Ammon's horn (tissue), 1 donor: ENCODE results near the gene KATNB1.
"Not testable (repeated sequence)": the region's sequence is repeated elsewhere in the genome, so short reads cannot be mapped to it uniquely, and the experiment has no call there.

Source experiments
- DNase-seq: peaks from one replicate; pipeline ENCODE4 v3.0.0-alpha.2; 2016; ENCODE audit warnings: low spot score

KATNB1 gene

DNA sequence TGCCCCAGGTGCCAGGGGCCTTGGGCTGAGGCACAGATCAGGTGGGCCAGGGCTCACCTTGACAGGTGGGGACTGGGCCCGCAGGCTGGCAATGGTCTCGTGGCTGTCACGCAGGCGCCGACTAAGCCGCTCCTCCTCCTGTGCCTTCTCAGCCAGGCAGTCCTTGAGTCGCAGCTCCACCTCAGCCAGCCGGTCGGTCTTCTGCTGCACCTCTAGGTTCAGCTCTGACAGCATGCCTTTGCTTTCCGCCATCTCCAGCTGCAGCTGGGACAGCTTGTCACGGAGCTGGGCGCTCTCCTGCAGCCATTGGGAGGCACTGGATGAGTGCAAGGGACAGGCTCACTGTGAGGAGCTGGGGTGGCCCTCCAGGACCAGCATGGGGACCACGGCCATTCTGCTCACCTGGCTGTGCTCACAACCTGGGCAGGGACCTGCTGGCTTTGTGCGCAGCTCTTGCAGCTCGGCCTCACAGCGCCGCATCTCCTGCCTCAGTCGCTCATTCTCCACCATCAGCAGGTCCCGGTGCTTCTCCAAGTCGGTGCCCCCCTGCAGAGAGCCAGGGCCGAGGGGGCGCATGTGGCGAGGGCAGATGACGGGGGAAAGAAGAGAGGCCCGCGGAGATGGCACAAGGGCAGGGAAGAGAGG is 35.7 kb downstream of the KATNB1 start:
- no peak for DNase-seq

DNA sequence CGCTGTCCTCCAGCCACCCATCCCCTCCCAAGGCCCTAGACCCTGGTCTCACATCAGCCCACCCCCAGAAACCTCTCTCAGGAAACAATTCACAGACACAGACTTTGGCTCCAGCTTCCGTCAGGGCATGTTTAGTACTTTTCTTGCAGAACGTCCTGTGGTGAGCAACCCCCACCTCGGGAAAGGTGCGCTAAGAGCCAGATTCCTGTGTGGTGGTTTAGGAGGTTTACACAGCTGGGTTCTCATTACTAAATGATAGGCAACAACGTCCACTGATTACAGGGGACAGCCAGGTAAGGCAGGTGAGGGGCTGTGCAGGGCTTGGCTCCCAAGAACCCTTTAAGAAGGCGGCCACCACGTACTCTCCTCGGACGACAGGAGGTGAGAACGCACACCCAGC is 37.4 kb downstream of the KATNB1 start:
- no peak for DNase-seq

DNA sequence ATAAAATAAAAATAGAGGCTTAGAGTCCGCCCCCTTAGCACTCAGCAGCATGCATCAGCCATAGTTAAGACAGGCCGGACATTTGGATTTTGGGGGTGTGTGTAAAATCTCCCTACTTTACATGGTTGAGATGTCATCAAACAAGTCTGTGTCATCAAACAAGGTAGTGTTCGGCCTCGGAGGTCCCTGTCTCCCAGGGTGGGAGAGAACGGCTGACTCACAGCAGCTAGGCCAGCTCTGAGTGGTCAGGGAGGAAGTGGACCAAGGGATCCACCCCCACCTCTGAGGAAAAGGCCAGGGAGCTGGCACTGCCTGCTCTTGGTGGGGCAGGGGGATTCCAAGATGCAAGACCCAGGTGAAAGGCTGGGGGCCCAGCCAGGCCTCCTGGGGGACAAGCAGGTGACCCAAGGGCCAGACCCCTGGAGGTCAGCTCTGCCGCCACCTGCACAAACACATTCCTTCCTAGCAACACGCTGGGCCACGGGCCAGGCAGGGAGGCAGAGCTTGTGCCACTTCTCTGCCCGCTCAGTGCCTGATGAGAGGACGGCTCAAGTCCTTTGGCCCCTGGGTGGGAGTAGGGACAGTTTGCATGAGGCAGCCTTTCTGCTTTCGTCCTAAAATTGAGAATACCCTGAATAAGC is 38.2 kb downstream of the KATNB1 start:
- DNase-seq, result no peak

- no peak for DNase-seq
Measured at GRCh38 chr16:57774705-57775285, 39.2 kb downstream of the KATNB1 start.

- peak; percentile 82 for DNase-seq
Measured at GRCh38 chr16:57775661-57776469, 40.3 kb downstream of the KATNB1 start.

- DNase-seq, result no peak
Measured at GRCh38 chr16:57778658-57779057, 43.1 kb downstream of the KATNB1 start.

DNA sequence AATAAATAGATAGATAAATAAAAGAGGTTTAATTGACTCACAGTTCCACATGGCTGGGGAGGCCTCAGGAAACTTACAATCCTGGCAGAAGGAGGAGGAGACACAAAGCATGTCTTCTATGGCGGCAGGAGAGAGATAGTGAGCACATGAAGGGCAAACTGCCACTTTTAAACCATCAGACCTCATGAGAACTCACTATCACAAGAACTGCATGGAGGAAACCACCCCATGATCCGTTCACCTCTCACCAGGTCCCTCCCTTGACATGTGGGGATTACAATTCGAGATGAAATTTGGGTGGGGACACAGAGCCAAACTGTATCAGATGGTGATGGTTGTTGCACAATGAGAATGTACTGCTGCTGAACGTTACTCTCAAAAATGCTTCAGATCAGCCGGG is 44.3 kb downstream of the KATNB1 start:
- not testable (repeated sequence) for DNase-seq

- DNase-seq, result no peak
Measured at GRCh38 chr16:57781349-57781740, 45.8 kb downstream of the KATNB1 start.

DNA sequence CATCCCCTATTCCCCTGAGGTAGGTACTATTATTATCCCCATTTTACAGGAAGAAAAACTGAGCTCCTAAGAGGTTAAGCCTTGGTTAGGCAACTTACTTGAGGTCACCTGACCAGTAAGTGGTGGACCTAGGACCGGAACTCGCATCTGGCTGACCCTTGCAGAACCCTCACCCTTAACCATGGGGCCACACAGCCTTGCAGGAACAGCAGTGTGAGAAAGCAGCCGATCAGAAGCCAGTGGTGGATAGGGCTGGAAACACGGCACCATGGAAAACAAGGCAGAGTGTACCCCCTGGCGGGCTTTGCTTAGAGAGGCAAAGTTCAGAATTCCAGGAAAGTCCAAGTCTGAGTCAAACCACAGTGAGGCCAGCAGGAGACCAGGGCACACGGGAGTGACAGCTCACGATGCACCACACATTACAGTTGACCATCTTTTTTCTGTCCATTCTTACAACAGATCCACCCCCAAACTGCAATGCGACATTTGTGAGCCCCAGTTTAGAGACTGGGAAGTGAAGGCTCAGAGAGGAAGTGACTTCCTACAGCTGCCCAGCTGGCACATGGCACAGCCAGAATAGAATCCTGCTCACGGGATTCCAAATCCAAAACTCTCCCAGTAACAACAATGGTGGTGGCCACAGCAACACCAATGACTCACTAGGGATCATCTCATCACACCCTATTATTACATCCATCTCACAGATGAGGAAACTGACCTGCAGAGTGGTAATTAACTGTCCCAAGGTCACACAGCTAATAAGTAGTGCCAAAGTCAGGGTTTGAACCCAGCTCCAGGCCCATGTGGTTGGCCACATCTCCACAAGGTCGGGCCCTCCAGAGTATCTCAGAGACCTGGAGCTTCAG is 46.4 kb downstream of the KATNB1 start:
- no peak for DNase-seq

DNA sequence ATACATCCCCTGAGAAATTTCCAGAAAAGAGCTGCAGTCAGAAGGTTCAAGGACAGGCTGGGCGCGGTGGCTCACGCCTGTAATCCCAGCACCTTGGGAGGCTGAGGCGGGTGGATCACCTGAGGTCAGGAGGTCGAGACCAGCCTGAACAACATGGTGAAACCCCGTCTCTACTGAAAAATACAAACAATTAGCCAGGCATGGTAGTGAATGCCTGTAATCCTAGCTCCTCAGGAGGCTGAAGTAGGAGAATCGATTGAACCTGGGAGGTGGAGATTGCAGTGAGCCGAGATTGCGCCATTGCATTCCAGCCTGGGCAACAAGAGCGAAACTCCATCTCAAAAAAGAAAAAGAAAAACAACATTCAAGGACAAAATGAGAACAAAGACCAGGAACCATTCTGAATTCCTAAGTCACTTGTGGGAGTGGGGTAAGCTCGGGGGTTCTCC is 47.1 kb downstream of the KATNB1 start:
- not testable (repeated sequence) for DNase-seq

GRCh38 chr16:57783116-57783515 is 47.5 kb downstream of the KATNB1 start:
- DNase-seq, result no peak

- DNase-seq, result no peak
Measured at GRCh38 chr16:57783883-57784282, 48.3 kb downstream of the KATNB1 start.

GRCh38 chr16:57784334-57784733 is 48.8 kb downstream of the KATNB1 start:
- no peak for DNase-seq

DNA sequence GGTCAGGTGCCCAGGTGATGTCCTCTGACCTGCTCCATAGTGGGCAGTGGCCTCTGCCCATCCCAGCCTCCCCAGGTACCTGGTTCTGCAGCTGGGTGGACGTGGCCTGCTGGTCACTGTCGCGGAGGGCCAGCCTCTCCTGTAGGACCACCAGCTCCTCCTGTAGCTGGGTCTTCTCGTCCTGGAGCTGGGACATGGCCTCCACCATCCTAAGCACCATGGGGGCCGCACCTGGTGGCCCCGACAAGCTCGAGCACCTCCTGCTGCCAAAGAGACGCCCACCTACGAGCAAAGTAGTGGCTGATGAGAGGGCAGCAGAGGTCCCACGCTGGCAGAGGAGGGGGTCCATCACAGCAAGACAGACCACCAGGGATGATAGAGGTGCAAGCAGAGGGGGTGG is 49.8 kb downstream of the KATNB1 start:
- DNase-seq, result no peak

- DNase-seq, result no peak
Measured at GRCh38 chr16:57785924-57786323, 50.4 kb downstream of the KATNB1 start.

- peak; percentile 81 for DNase-seq
Measured at GRCh38 chr16:57786632-57787518, 51.3 kb downstream of the KATNB1 start.

- no peak for DNase-seq
Measured at GRCh38 chr16:57787519-57787905, 51.9 kb downstream of the KATNB1 start.

DNA sequence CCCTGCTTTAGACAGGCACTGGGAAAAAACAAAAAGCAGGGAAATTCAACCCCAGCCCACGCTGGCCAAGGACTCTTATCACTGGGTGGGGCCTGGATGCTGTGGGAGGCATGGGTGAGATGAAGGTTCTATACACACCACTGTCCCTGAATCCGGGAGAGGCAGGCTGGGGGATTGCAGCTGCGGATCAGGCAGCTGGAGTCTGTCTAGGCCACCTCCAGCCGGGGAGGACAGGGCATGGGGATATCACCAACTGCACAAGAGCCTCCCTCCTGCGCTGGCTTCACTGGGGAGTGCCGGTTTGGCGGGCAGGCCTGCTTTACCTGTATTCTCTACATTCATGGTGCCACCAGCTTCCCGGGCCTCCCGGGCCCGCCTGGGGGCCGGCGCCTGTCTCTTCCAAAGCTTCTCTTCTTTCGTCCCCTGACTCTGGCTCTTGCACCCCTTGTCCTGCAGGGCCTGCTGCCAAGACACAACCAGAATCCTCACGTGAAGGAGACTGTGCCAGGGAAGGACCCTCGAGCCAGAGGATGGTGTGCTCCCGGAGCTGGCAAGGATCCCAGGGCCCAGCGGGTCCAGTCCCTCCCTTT is 52.8 kb downstream of the KATNB1 start:
- DNase-seq, result no peak

DNA sequence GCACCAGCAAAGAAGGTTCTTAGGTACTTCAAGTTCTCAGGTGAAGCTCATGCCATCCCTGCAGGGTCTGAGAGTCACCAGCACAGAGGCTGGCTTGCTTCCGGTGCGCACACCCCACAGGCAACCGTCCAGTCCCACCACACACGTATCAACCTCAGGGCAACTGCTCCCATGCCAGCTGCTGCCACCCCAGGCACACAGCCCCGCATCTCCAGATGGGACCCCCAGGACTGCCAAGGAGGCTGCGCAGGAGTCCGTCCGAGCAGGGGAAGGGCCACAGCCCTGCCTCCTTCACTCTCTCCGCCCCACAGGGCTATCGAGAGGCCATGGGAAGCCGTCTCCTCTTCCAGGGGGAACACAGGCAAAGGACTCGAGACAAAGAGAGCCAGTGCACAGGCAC is 53.4 kb downstream of the KATNB1 start:
- DNase-seq, result no peak

GRCh38 chr16:57791195-57791892 is 55.8 kb downstream of the KATNB1 start:
- DNase-seq, result no peak
